GM21381 (cell line): ENCODE results near the gene PRSS12.
"Not testable (repeated sequence)": the region's sequence is repeated elsewhere in the genome, so short reads cannot be mapped to it uniquely, and the experiment has no call there.

Source experiments
- ATAC-seq: cut with Tn5 transposase; IDR thresholded peaks from one replicate; pipeline ENCODE4 v1.9.1; 2021; ENCODE audit warnings: mild to moderate bottlenecking, moderate library complexity; ENCODE audit not compliant: unreplicated experiment

The PRSS12 gene

DNA sequence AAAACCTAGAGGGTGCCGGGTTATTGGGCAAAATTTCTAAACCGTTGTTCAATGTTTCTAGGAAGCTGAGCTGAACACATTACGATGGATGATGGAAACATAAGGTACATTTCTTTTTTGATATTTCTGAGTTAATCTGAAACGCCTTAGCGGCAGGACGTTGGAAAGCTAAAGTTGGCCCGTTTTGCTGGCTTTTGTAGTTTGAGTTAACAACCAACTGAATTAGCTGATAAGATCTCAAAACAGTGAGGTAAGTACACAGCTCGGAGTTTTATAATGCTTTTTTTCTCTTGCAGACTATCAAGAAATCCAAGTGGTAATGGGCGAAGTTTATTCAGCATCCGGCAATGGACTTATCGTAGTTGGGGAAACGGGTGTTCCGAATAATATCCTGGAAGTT, 73.5 kb downstream of the PRSS12 start:
- ATAC-seq: no peak

DNA sequence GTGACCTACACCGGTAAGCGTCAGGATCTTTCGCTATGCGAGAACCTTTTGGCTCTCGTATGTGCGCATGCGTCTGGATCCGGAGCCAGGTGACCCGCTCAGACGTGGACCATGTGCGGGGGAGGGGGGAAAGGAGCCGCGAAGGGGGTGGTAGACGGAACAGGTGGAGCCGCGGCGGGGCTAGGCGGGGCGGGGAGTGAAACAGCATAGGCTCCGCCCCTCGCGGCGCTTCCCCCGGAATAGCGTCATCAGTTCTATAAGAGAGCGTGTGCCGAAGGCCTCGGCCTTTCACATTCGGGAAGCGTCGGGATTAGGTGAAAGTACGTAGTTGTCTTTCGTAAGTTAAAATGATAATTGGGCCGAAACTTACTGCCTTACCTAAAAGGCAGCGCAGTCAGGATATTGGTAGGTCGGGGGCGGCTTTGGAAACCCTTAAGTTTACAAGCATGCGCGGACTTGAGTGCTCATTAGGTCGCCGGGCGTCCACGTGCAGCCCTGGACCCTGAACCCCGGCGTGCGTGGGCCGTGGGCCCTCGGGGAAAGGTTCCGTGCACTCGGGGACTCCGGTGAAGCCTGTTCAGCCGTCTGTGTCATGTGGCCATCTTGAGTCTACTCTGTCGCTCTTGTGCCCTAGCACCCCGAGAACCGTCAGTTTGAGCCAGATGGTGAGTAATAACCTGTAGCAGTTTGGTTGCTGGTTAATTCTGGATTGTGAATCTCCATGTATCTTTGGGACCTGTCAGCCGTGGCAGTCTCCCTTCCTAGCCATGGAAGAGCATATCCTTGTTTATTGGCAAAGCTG, 74.1 kb downstream of the PRSS12 start:
- peak; percentile 83 for ATAC-seq

DNA sequence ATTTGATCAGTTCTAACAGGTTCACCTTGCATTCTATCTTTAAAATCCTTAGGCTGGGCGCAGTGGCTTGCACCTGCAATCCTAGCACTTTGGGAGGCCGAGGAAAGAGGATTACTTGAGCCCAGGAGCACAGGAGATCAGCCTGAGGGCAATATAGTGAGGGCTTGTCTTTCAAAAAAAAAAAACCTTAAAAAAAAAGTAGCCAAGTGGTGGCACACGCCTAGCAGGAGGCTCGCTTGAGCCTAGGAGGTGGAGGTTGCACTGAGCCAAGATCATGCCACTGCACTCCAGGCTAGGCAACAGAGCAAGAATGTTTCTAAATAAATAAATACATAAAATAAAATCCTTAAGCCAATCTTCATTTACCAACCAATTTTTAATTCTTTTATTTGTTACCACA, 75.6 kb downstream of the PRSS12 start:
- no peak for ATAC-seq

DNA sequence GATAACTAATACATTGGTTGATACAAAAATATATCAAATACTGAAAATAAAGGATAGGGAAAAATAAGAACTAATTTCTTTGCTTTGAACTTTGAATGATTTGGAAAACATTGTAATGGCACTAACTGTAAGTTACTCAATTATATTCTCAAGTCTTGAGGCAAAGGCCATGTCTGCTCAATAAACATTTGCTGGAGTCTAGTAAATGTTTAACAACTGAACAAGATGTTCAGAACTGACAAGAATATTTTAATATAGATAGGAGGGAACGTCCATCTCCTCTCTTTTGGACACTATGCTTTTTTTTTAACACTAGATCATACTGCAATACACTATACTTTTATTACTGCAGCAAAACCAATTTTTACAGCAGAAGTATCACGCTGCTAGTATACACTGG, 76.2 kb downstream of the PRSS12 start:
- no peak for ATAC-seq

DNA sequence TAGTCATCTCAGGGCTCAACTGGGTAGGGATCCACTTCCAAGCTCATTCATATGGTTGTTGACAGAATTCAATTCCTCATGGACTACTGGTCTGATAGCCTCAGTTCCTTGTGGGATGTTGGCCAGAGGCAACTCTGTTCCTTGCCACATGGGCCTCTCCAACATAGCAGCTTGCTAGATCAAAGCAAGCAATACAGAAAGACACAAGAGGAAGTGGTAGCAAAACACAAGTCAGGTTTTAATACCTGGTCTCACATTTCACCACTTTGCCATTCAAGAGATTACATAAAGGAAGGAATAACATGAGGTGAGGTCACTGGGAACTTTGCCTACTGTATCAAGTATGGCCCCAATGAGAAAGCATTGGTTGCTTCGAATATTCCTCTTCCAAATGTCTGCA, 79.2 kb downstream of the PRSS12 start:
- no peak for ATAC-seq

DNA sequence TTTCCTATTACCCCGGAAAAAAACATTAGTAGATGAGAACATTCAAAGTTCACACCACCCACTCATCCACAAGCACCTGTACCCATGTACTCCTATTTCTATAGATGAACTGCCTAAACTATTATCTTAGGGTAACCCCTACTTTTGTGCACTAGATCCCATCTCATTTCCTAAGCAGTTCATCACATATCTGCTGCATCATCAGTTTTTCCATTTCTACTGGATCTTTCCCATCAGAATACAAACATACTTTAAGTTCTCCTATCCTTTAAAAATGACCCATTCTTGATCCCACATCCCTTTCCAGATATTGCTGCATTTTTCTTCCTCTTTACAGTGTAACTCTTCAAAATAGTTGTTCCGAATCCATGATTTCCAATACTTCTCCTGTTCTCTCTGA, 81.0 kb downstream of the PRSS12 start:
- no peak for ATAC-seq

DNA sequence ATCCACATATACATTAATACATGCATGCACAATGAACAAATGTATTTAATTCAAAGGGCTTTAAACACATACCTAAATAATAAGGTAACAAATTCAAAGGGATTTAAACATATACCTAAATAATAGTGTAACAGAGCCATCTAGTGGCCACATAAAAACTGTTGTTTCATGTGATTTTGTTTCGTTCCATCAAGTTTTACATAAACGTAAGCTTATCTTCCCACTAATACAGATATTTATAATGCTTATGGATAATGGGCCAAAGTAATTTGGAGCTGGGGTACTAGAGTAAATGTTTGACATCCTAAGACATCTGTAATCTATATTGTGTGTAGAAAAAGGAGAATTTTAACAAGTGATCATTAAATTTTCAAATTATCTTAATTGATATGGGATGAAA, 82.3 kb downstream of the PRSS12 start:
- peak; percentile 55 for ATAC-seq

DNA sequence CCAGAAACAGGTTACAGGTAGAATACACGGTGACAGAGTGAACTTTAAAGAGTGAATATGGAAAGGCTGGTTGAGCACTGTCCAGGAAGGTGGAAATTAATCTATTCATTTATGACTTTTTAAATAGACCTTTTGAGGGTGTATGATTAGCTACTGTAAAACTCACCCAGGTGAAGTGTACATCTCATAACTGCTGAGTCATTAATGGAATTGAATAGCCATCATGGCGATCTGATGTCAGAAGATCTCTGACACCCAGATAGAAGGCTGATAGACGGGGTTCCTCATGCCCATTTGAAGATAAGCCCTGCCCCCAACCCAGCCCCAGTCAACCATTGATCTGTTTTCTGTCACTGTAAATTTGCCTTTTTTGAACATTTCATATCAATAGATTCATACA, 84.0 kb downstream of the PRSS12 start:
- no peak for ATAC-seq

DNA sequence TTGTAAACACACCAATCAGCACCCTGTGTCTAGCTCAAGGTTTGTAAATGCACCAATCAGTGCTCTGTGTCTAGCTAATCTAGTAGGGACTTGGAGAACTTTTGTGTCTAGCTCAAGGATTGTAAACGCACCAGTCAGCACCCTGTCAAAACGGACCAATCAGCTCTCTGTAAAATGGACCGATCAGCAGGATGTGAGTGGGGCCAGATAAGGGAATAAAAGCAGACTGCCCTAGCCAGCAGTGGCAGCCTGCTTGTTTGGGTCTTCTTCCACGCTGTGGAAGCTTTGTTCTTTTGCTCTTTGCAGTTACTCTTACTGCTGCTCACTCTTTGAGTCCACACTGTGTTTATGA, 86.7 kb downstream of the PRSS12 start:
- ATAC-seq: not testable (repeated sequence)

DNA sequence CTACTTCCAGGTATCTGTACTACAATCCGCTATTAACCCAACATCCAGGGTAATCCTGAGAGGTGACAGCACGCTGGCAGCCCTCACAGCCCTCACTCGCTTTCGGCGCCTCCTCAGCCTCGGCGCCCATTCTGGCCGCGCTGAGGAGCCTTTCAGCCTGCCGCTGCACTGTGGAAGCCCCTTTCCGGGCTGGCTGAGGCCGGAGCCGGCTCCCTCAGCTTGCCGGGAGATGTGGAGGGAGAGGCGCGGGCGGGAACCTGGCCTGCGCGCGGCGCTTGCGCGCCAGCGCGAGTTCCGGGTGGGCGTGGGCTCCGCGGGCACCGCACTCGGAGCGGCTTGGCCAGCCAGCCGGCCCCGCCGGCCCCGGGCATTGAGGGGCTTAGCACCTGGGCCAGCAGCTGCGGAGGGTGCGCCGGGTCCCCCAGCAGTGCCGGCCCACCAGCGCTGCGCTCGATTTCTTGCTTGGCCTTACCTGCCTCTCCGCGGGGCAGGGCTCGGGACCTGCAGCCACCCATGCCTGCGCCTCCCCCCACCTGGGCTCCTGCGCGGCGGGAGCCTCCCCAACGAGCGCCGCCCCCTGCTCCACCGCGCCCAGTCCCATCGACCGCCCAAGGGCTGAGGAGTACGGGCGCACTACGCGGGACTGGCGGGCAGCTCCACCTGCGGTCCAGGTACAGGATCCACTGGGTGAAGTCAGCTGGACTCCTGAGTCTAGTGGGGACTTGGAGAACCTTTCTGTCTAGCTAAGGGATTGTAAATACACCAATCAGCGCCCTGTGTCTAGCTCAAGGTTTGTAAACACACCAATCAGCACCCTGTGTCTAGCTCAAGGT, 87.3 kb downstream of the PRSS12 start:
- peak; percentile 45 for ATAC-seq

DNA sequence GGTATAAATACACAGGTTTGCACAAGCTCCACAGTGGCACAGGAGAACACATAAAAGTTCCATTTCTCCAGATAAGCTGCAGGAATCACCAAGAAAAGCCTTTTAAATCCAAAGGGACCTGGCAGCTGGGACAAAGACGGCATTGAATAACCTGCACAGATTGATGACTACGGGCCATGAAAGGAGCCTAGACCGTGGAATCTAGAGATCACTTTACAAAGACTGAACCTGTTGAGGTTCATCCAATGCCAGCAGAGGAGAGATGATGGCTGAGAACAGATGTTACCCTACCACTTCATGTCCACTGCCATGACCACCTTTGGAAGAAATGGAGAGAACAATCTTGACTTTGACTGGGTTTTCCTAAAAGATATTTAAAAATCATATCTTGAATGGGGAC, 88.7 kb downstream of the PRSS12 start:
- ATAC-seq: no peak

DNA sequence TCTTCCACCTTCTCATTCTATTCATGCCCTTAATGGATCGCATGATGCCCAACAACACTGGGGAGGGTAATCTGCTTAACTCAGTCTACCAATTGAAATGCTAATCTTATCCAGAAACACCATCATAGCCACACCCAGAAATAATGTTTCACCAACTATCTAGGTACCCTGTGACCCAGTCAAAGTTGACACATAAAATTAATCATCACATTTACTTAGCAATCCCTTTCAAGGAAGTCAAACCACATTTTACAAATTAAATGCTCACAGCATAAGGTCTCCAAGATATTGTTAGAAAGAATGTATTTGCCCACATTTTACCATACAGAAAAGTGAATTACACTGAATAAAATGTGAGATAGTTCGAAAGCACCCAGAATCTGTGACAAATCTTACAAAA, 92.5 kb downstream of the PRSS12 start:
- no peak for ATAC-seq

DNA sequence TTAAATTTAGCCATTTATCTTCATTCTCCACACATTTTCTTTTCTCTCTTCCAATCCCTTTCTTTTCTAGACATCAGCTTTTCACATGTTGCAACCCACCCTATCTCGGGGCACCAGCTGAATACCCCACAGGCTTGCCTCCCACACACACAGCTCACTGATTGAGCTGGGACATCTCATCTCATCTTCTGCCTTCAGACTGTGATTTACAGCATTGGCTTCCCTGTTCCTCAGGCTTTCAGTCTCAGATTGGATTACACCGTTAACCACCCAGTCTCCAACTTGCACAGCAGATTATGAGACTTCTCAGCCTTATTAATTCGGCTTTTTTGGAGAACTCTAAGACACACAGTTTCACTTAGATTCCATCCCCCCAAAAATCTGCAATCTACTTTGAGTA, 93.7 kb downstream of the PRSS12 start:
- no peak for ATAC-seq

DNA sequence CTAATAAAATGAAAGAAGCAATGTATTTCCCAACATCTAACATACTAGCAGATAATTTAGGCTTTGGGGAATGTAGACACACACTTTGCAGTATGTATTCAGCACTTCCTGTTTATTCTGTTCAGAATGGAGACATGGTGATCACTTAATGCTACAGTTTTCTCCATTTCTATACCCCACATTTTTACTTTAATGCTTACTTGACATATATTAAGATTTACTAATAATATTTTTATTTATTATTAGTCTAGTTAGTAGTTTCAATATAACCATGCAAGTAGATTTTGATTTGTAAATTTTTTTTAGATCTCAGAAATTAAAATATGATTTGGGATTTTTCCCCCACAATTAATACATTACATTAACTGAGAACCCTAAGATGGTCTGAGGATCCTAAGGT, 98.4 kb downstream of the PRSS12 start:
- ATAC-seq: no peak

DNA sequence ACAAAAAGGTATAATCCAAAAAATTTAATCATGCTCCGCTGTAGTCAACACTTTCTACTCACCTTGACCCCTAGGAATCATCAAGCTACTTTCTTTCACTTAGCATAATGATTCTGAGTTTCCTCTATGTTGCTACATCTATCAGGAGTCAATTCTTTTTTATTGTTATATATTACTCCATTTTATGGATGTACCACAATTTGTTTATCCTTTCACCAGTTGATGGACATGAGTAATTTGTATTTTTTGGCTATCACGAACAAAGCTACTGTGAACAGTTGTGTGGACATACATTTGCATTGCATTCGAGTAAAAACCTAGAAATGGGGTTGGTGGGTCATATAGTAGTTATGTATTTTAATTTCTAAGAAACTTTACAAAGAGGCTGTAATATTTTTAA, 102.9 kb downstream of the PRSS12 start:
- ATAC-seq: no peak

DNA sequence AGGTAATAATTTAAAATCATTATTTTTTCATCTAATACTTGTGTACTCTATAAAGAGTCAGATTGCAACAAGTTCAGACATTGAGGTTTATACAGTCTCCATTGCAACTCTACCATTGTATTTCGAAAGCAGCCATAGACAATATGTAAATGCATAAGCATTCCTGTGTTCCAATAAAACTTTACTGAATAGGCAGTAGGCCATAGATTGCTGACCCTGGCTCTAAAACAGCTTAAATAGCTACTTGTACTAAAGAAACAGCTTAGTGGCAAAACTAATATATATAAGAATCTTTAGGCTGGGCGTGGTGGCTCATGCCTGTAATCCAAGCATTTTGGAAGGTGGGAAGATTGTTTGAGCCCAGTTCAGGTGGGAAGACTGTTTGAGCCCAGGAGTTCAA, 115.3 kb downstream of the PRSS12 start:
- no peak for ATAC-seq

DNA sequence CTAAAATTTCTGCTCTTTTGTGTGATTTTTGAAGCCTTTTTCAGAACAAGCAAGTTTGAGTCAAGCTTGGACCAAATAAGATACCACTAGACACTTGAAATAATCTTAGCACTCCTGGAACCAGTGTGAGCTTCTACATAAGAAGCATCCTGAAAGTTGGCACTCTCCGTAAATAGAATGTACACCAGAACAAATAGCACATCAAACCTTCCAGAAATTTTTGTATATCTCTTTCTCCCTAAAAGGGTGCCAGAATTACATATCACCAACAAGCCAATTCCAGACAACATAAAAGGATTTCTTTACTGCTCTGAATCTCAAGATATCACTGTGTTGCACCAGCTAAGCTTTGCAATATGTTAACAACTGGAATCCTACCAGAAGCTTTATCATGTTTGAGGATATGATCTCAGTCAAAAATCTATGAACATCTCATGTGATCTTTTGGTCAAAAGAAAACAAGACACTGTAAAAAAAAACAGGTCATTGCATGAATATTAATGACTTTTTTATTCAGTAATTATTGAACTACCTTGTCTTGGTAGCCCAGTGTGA, 117.2 kb downstream of the PRSS12 start:
- no peak for ATAC-seq
